ENCODE results near the gene BTNL8.

BTNL8 gene

GRCh38 chr5:180920710-180921109, 21.8 kb downstream of the BTNL8 start:
- TF ChIP-seq, protein P1, sequence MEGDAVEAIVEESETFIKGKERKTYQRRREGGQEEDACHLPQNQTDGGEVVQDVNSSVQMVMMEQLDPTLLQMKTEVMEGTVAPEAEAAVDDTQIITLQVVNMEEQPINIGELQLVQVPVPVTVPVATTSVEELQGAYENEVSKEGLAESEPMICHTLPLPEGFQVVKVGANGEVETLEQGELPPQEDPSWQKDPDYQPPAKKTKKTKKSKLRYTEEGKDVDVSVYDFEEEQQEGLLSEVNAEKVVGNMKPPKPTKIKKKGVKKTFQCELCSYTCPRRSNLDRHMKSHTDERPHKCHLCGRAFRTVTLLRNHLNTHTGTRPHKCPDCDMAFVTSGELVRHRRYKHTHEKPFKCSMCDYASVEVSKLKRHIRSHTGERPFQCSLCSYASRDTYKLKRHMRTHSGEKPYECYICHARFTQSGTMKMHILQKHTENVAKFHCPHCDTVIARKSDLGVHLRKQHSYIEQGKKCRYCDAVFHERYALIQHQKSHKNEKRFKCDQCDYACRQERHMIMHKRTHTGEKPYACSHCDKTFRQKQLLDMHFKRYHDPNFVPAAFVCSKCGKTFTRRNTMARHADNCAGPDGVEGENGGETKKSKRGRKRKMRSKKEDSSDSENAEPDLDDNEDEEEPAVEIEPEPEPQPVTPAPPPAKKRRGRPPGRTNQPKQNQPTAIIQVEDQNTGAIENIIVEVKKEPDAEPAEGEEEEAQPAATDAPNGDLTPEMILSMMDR (IDR thresholded peaks at IDR 0.05; ENCODE audit: low read depth, low read length, missing control alignments) = no peak
- no peak for DNase-seq (ENCODE audit: low read depth)
- no peak overlapping the region for H3K4me3 ChIP-seq (ENCODE audit: low read depth, low read length)

- no peak for DNase-seq (ENCODE audit: low read depth)
- TF ChIP-seq, protein P1 (IDR thresholded peaks at IDR 0.05; ENCODE audit: low read depth, low read length, missing control alignments) = no peak
- H3K4me3 ChIP-seq (ENCODE audit: low read depth, low read length) = no peak overlapping the region
Measured at GRCh38 chr5:180922932-180923331, 24.0 kb downstream of the BTNL8 start.

DNA sequence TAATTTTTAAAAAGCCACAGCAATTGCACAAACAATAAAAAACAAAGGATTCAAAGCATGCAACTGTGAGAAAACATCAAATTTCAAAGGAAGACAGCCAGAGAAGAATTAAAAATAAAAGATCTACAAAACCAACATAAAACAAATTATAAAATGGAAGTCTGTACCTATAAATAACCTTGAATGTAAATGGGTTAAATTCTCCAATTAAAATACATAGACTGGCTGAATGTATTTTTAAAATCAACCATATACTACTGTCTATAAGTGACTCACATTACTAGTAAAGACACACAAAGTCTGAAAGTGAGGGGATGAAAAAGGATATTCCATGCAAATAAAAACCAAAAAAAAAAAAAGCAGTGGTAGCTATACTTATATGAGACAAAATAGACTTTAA, 33.7 kb downstream of the BTNL8 start:
- TF ChIP-seq, protein P1 (IDR thresholded peaks at IDR 0.05; ENCODE audit: low read depth, low read length, missing control alignments) = no peak
- no peak for DNase-seq (ENCODE audit: low read depth)
- no peak overlapping the region for H3K4me3 ChIP-seq (ENCODE audit: low read depth, low read length)

DNA sequence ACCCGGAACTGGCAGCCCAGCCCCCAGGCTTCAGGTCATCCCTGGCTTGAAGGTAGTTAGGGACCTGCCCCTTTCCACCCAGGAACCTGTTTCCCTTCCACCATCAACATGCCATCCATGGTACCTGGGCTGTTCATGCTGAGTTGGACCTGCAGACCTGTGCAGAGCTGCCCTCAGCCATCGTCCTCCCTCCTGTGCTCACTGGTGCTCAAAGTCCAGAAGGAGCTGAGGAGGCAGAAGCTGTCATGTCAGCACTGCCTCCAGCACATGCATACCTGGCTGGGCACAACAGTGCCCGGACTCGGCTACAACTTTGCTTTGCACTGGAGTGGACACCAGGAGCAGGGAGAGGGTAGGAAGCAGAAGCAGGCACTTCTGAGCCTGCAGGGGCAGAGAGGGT, 36.2 kb downstream of the BTNL8 start:
- DNase-seq (ENCODE audit: low read depth) = no peak
- TF ChIP-seq, protein P1 (IDR thresholded peaks at IDR 0.05; ENCODE audit: low read depth, low read length, missing control alignments) = no peak
- no peak overlapping the region for H3K4me3 ChIP-seq (ENCODE audit: low read depth, low read length)

DNA sequence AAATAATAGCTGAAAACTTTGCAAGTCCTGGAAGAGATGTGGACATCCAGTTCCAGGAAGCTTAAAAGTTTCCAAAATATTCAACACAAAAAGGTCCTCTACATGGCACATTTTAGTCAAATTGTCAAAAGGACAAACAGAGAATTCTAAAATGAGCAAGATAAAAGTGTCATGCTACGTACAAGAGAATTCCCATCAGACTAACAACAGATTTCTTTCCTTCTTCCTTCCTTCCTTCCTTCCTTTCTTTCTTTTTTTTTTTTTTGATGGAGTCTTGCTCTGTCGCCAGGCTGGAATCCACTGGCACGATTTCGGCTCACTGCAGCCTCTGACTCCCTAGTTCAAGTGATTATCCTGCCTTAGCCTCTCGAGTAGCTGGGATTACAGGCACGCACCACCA, 39.3 kb downstream of the BTNL8 start:
- no peak for DNase-seq (ENCODE audit: low read depth)
- TF ChIP-seq, protein P1 (IDR thresholded peaks at IDR 0.05; ENCODE audit: low read depth, low read length, missing control alignments) = no peak
- no peak overlapping the region for H3K4me3 ChIP-seq (ENCODE audit: low read depth, low read length)

DNA sequence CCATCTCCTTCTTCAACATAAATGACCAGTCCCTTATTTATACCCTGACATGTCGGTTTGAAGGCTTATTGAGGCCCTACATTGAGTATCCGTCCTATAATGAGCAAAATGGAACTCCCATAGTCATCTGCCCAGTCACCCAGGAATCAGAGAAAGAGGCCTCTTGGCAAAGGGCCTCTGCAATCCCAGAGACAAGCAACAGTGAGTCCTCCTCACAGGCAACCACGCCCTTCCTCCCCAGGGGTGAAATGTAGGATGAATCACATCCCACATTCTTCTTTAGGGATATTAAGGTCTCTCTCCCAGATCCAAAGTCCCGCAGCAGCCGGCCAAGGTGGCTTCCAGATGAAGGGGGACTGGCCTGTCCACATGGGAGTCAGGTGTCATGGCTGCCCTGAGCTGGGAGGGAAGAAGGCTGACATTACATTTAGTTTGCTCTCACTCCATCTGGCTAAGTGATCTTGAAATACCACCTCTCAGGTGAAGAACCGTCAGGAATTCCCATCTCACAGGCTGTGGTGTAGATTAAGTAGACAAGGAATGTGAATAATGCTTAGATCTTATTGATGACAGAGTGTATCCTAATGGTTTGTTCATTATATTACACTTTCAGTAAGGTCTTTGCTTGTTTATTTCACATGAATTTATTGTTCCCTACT, 51.5 kb downstream of the BTNL8 start:
- no peak overlapping the region for H3K4me3 ChIP-seq (ENCODE audit: low read depth, low read length)
- TF ChIP-seq, protein P1 (IDR thresholded peaks at IDR 0.05; ENCODE audit: low read depth, low read length, missing control alignments) = no peak
- DNase-seq (ENCODE audit: low read depth) = no peak

- DNase-seq (ENCODE audit: low read depth) = no peak
- TF ChIP-seq, protein P1 (IDR thresholded peaks at IDR 0.05; ENCODE audit: low read depth, low read length, missing control alignments) = no peak
- no peak overlapping the region for H3K4me3 ChIP-seq (ENCODE audit: low read depth, low read length)
Measured at GRCh38 chr5:180959661-180960060, 60.7 kb downstream of the BTNL8 start.

Data from GM12864 (cell line).